ENCODE results near the gene MOB4. TPM values are rescaled to one million over a fixed set of nuclear protein-coding genes. Genes with fewer than 3 reads are reported as not detected.

Gene MOB4
- total and polyA plus RNA-seq, 10 of the 15 experiments (the other 5 are each of a cell fraction or from before 2014, with no cell fraction given) = 13.5 to 44.2 (median 32.4) TPM

- TF ChIP-seq ETV6 (conservative IDR thresholded peaks at IDR 0.05 in 1 of 2, IDR thresholded peaks at IDR 0.05 in 1 of 2; ENCODE audit: borderline replicate concordance in 1 of 2, low read depth in 1 of 2) = no peak
- TF ChIP-seq ZSCAN29 (IDR thresholded peaks at IDR 0.05) = no peak
- TF ChIP-seq ZNF622 (IDR thresholded peaks at IDR 0.05) = no peak
- TF ChIP-seq ZBED1 (IDR thresholded peaks at IDR 0.05; ENCODE audit: borderline replicate concordance) = no peak
- no peak for TF ChIP-seq SUPT20H (IDR thresholded peaks at IDR 0.05; ENCODE audit: borderline replicate concordance, control insufficient read depth, low read depth, low read length)
- no peak for TF ChIP-seq SMC3 (IDR thresholded peaks at IDR 0.05; ENCODE audit: borderline replicate concordance, low read length)
- no peak for TF ChIP-seq CEBPB (IDR thresholded peaks at IDR 0.05; ENCODE audit: borderline replicate concordance in 1 of 2, low read depth in 2 of 2, low read length in 2 of 2)
- TF ChIP-seq PKNOX1 (IDR thresholded peaks at IDR 0.05) = no peak
- no peak for TF ChIP-seq PBX3 (IDR thresholded peaks at IDR 0.05; ENCODE audit: insufficient replicate concordance, low read depth, low read length)
- no peak for TF ChIP-seq ZNF217 (IDR thresholded peaks at IDR 0.05)
- TF ChIP-seq IKZF2 (IDR thresholded peaks at IDR 0.05) = no peak
- no peak for TF ChIP-seq MTA2 (IDR thresholded peaks at IDR 0.05; ENCODE audit: low read depth)
- TF ChIP-seq NFYA (IDR thresholded peaks at IDR 0.05; ENCODE audit: borderline replicate concordance, low read depth, low read length) = no peak
- TF ChIP-seq HDAC6 (IDR thresholded peaks at IDR 0.05; ENCODE audit: unreplicated experiment) = no peak
- TF ChIP-seq PML (IDR thresholded peaks at IDR 0.05; ENCODE audit: low read length) = no peak
- no peak for TF ChIP-seq TCF3 (IDR thresholded peaks at IDR 0.05; ENCODE audit: borderline replicate concordance, insufficient read depth, low read depth, low read length)
- no peak for TF ChIP-seq YY1 (IDR thresholded peaks at IDR 0.05; ENCODE audit: low read depth, low read length)
- TF ChIP-seq RUNX3 (IDR thresholded peaks at IDR 0.05; ENCODE audit: low read length) = no peak
- BruUV-seq (replicated peaks) = no TSS peak
- Histone ChIP-seq H3K79me2 (ENCODE audit: control insufficient read depth, insufficient read depth, low read length) (no peaks in the 10 kb centered on the region), H3K4me3 (no peak overlapping the region), H3K27me3 (replicated peaks in 1 of 2; ENCODE audit: control insufficient read depth in 2 of 2, insufficient read depth in 2 of 2, low read length in 1 of 2) (no peaks in the 10 kb centered on the region), H3K4me2 (ENCODE audit: control insufficient read depth, insufficient read depth) (no peak overlapping the region), H4K20me1 (ENCODE audit: control insufficient read depth, insufficient read depth) (no peaks in the 10 kb centered on the region), H3K9me3 (replicated peaks; ENCODE audit: control insufficient read depth, insufficient read depth, low read length) (no peaks in the 10 kb centered on the region; the same call in 2 of the 3 replicates), H3K9ac (ENCODE audit: control insufficient read depth, insufficient read depth, low read length) (no peak overlapping the region), H2AFZ (ENCODE audit: control insufficient read depth, low read depth, low read length) (no peak overlapping the region), H3K27ac (ENCODE audit: control insufficient read depth, insufficient read depth) (no peak overlapping the region), H3K36me3 (ENCODE audit: control insufficient read depth in 2 of 2, insufficient read depth in 2 of 2, low read length in 1 of 2) (no peaks in the 10 kb centered on the region), H3K4me1 (ENCODE audit: control insufficient read depth, insufficient read depth, low read length) (no peaks in the 10 kb centered on the region)
- SMC1A ChIA-PET (ENCODE audit: uncharacterized antibody, unreplicated experiment) = no interaction called here
- in situ Hi-C loops (cut with MboI) (no loop called here), intact Hi-C loops (cut with micrococcal nuclease; ENCODE audit: unreplicated experiment) (no loop called here)
- FAIRE-seq (no peak), ATAC-seq (no peak), DNase-seq (ENCODE audit: low read depth, low spot score) (no peak)
- RAD21 ChIA-PET (ENCODE audit: unreplicated experiment) = no interaction called here
- WGBS (ENCODE audit: insufficient coverage, insufficient replicate concordance, low lambda C conversion rate, missing lambda C conversion rate) = 80% methylated on average over 32 of the region's 32 CpGs
- POLR2A ChIA-PET = no interaction called here
- CTCF ChIA-PET = no interaction called here
Observed at GRCh38 chr2:197591339-197592072, 75.6 kb downstream of the MOB4 start.
